DOHH2 (cell line): ENCODE measurements around the gene TAB3.

Experiments
- H3F3A ChIP-seq: fragments of 200-600 bp; sonication (generic), shearing (Covaris generic); 2 replicates; pipeline ENCODE4 v1.6.0; 2016; ENCODE audit warnings: antibody characterized with exemption, mild to moderate bottlenecking; ENCODE audit not compliant: control insufficient read depth, insufficient read depth
- H3K27ac ChIP-seq: fragments of 200-600 bp; sonication (generic); 2 replicates; pipeline ENCODE4 v1.5.1; 2014; ENCODE audit warnings: low read depth, mild to moderate bottlenecking, low read length, moderate library complexity
- H3K27me3 ChIP-seq: fragments of 200-600 bp; sonication (generic); 2 replicates; pipeline ENCODE4 v1.6.1; 2014; ENCODE audit warnings: mild to moderate bottlenecking, low read length, mixed read lengths; ENCODE audit not compliant: control insufficient read depth
- H3K36me3 ChIP-seq: fragments of 200-600 bp; sonication (generic); 2 replicates; pipeline ENCODE4 v1.6.1; 2014; ENCODE audit warnings: mild to moderate bottlenecking, low read length, moderate library complexity, mixed read lengths; ENCODE audit not compliant: control insufficient read depth
- H3K4me1 ChIP-seq: fragments of 200-600 bp; sonication (generic); 2 replicates; pipeline ENCODE4 v1.6.1; 2014; ENCODE audit warnings: mild to moderate bottlenecking, low read length, mixed read lengths; ENCODE audit not compliant: control insufficient read depth
- H3K4me2 ChIP-seq: fragments of 200-600 bp; sonication (generic); 2 replicates; pipeline ENCODE4 v1.6.0; 2014; ENCODE audit warnings: mild to moderate bottlenecking, low read length, moderate library complexity
- H3K4me3 ChIP-seq: fragments of 200-600 bp; sonication (generic); 2 replicates; pipeline ENCODE4 v1.5.1; 2014; ENCODE audit warnings: mild to moderate bottlenecking, low read length, mixed read lengths
- H3K79me2 ChIP-seq: fragments of 200-600 bp; sonication (generic); 2 replicates; pipeline ENCODE4 v1.6.1; 2014; ENCODE audit warnings: mild to moderate bottlenecking, low read length, mixed read lengths; ENCODE audit not compliant: control insufficient read depth
- H3K9me2 ChIP-seq: fragments of 200-600 bp; sonication (generic); replicated peaks from 2 replicates; pipeline ENCODE4 v1.6.1; 2014; ENCODE audit warnings: mild to moderate bottlenecking, low read length, mixed read lengths; ENCODE audit not compliant: control insufficient read depth
- H3K9me3 ChIP-seq: fragments of 200-600 bp; sonication (generic); 2 replicates; pipeline ENCODE4 v1.6.1; 2014; ENCODE audit warnings: antibody characterized with exemption, low read length, mixed read lengths; ENCODE audit not compliant: control insufficient read depth, insufficient read depth
- H4K20me1 ChIP-seq: fragments of 200-600 bp; sonication (generic); 2 replicates; pipeline ENCODE4 v1.6.0; 2014; ENCODE audit warnings: low read depth, mild to moderate bottlenecking, antibody characterized with exemption, low read length, moderate library complexity; ENCODE audit not compliant: control insufficient read depth, insufficient read depth
- EZH2phosphoT487 ChIP-seq: fragments of 200-600 bp; sonication (generic); IDR thresholded peaks from 2 replicates; pipeline ENCODE4 v1.6.1; 2017; ENCODE audit warnings: borderline replicate concordance, mild to moderate bottlenecking, antibody characterized with exemption, low read length, moderate library complexity, mixed read lengths
- TF ChIP-seq, protein P1 (sequence below): fragments of 200-600 bp; sonication (generic); IDR thresholded peaks from one replicate; pipeline ENCODE4 v1.5.1; 2014; ENCODE audit warnings: antibody characterized with exemption, mild to moderate bottlenecking, low read depth, low read length; ENCODE audit not compliant: poor library complexity, severe bottlenecking

Gene TAB3

DNA sequence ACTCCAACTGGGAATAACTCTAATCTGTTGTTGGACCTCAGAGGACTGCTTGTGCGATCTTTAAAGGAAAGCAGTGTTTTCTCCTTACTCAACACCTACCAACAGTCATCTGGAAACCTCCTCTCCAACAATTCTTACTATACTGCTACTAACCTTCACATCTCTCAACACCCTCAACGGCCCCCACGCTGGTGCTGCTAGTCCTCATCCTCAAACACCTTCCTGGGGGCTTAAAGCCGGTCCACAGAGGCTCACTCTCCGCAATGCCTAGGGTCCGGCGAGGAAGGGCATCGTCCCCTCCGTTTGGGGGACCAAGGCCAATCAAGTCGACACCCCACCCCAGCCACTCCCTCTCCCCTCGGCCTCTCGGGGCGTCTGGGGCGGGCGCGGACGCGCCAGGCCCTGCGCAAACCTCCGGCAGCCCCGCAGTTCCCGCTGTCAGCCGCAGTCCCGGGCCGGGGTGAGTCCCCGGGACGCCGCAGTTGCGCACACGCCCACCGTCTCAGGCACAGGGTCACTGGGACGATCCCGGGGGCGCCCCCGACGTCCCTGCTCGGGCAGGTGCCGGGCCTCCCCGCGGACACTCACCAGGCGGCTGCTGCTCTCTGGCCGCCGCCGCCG is 418 bp downstream of the TAB3 start:
- Histone ChIP-seq H3K27me3 (no peaks in the 10 kb centered on the region), H3K9me3 (no peaks in the 10 kb centered on the region), H3F3A (no peaks in the 10 kb centered on the region), H3K9me2 (no peaks in the 10 kb centered on the region), H3K4me2 (peak overlapping the region; percentile 79), H4K20me1 (no peaks in the 10 kb centered on the region), H3K4me3 (peak overlapping the region; percentile 88), H3K36me3 (no peaks in the 10 kb centered on the region), H3K79me2 (peaks cover 47% of the 10 kb centered on the region), H3K27ac (peak overlapping the region; percentile 9; the same call in 1 of the 2 replicates), H3K4me1 (peaks cover 9% of the 10 kb centered on the region)
- TF ChIP-seq, protein P1, sequence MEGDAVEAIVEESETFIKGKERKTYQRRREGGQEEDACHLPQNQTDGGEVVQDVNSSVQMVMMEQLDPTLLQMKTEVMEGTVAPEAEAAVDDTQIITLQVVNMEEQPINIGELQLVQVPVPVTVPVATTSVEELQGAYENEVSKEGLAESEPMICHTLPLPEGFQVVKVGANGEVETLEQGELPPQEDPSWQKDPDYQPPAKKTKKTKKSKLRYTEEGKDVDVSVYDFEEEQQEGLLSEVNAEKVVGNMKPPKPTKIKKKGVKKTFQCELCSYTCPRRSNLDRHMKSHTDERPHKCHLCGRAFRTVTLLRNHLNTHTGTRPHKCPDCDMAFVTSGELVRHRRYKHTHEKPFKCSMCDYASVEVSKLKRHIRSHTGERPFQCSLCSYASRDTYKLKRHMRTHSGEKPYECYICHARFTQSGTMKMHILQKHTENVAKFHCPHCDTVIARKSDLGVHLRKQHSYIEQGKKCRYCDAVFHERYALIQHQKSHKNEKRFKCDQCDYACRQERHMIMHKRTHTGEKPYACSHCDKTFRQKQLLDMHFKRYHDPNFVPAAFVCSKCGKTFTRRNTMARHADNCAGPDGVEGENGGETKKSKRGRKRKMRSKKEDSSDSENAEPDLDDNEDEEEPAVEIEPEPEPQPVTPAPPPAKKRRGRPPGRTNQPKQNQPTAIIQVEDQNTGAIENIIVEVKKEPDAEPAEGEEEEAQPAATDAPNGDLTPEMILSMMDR, result no peak
- no peak for TF ChIP-seq EZH2phosphoT487

DNA sequence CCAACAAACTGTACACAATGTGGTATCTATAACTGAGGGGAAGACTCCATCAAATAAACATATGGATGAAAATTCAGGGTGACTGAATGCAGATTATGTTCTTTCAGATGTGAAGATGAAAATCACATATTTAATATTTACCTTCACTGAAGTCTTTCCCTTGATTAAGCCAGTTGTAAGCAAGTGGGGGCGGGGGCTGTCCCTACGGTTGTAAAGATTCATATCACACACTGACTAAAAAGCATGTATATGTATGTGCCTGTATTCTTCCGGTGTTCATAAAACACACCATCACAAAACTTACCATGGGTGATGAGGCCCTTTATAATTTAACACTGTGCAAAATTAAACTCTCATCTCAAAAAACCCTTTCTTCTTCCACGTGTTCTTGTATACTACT is 1.3 kb downstream of the TAB3 start:
- Histone ChIP-seq H3F3A (no peaks in the 10 kb centered on the region), H3K4me3 (peak overlapping the region; percentile 88), H3K27me3 (no peaks in the 10 kb centered on the region), H3K9me2 (no peaks in the 10 kb centered on the region), H3K9me3 (no peaks in the 10 kb centered on the region), H3K4me2 (peak overlapping the region; percentile 79), H3K79me2 (peaks cover 56% of the 10 kb centered on the region), H4K20me1 (no peaks in the 10 kb centered on the region), H3K27ac (no peak overlapping the region), H3K36me3 (no peaks in the 10 kb centered on the region), H3K4me1 (peaks cover 9% of the 10 kb centered on the region)
- TF ChIP-seq EZH2phosphoT487, result no peak
- TF ChIP-seq, protein P1, result no peak

DNA sequence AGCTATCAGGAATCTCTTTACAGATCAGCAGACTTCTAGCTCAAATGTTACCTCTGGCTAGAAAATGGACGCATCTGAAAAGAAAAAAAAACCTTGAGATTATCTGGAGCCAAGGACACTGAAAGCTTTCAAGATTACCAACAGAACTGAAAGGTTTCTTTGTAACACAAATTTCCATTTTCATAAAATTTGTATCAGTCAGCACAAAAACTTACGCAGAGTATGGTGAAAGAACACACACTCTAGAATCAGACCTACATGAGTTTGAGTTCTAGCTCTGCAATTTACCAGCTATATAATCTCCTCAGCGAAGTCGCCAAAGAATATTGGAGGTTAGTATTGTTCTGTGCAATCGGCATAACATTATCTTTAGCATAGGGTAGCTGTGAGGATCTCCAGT is 1.8 kb downstream of the TAB3 start:
- Histone ChIP-seq H3K9me2 (no peaks in the 10 kb centered on the region), H3K4me2 (peak overlapping the region; percentile 79), H3K9me3 (no peaks in the 10 kb centered on the region), H3K4me3 (peak overlapping the region; percentile 88), H3K4me1 (peaks cover 9% of the 10 kb centered on the region), H3K79me2 (peaks cover 61% of the 10 kb centered on the region), H3K27ac (no peak overlapping the region), H3K27me3 (no peaks in the 10 kb centered on the region), H3F3A (no peaks in the 10 kb centered on the region), H3K36me3 (no peaks in the 10 kb centered on the region), H4K20me1 (no peaks in the 10 kb centered on the region)
- TF ChIP-seq EZH2phosphoT487, result no peak
- TF ChIP-seq, protein P1, result no peak
